Activated CD8-positive, alpha-beta T cell treated with anti-CD3 and anti-CD28 coated beads, Interleukin-2, amount 10 ng/mL, durations not matched to agents 7 days and 5 days (primary cell): ENCODE measurements around the gene UNC13A. TPM values are rescaled to one million over a fixed set of nuclear protein-coding genes. Genes with fewer than 3 reads are reported as not detected.
"Not testable (repeated sequence)": the region's sequence is repeated elsewhere in the genome, so short reads cannot be mapped to it uniquely, and the experiment has no call there.

Source experiments
- ATAC-seq: fragments of 150-1000 bp; cut with Tn5 transposase; one replicate; pipeline ENCODE4 v1.10.0; 2021; ENCODE audit warnings: moderate library complexity
- CTCF ChIA-PET: fragments of 350-600 bp; sonication (Branson Sonifier 250); formaldehyde crosslinking; loops from one replicate; lab custom pipeline; 2021; ENCODE audit warnings: antibody characterized with exemption; lab: Charles Lee
- POLR2A ChIA-PET: fragments of 350-600 bp; sonication (Branson Sonifier 250); formaldehyde crosslinking; loops from one replicate; lab custom pipeline; 2021; ENCODE audit warnings: antibody characterized with exemption; lab: Charles Lee
- DNase-seq: peaks from one replicate; pipeline ENCODE4 v3.0.0-alpha.2; 2020
- H3K27ac Mint-ChIP-seq: one replicate; pipeline ENCODE4 v1.8.0; 2021; ENCODE audit warnings: mild to moderate bottlenecking, mixed read lengths
- H3K27me3 Mint-ChIP-seq: one replicate; pipeline ENCODE4 v1.8.0; 2021; ENCODE audit warnings: low read depth, mixed read lengths
- H3K36me3 Mint-ChIP-seq: one replicate; pipeline ENCODE4 v1.8.0; 2021; ENCODE audit warnings: low read depth, mixed read lengths
- H3K4me1 Mint-ChIP-seq: one replicate; pipeline ENCODE4 v1.8.0; 2021; ENCODE audit warnings: low read depth, mixed read lengths
- H3K4me3 Mint-ChIP-seq: one replicate; pipeline ENCODE4 v1.8.0; 2021; ENCODE audit warnings: mild to moderate bottlenecking, mixed read lengths
- H3K9me3 Mint-ChIP-seq: one replicate; pipeline ENCODE4 v1.8.0; 2022; ENCODE audit warnings: mixed read lengths; ENCODE audit not compliant: insufficient read depth
- total RNA-seq, 2 experiments: library from RNA; stranded (reverse); gene quantifications; one replicate each; pipeline ENCODE4 v1.2.3, GENCODE V29; 2021

Gene UNC13A
- total RNA-seq, 2 experiments from 2014 or later, result 0.03 TPM

DNA sequence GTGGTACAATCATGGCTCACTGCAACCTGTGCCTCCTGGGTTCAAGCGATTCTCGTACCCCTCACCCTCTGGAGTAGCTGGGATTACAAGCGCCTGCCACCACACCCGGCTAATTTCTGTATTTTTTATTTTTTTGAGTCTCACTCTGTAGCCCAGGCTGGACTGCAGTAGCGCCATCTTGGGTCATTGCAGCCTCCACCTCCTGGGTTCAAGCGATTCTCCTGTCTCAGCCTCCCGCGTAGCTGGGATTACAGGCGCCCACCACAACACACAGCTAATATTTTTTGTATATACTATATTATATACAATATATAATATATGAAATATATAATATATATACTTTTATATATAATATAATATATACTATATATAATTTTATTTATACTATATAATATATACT, 80.2 kb downstream of the UNC13A start:
- H3K4me1 Mint-ChIP-seq, result peaks cover 7% of the 10 kb centered on the region
- H3K27ac Mint-ChIP-seq, result no peak overlapping the region
- POLR2A ChIA-PET, result no interaction called here
- peaks cover 18% of the 10 kb centered on the region for H3K27me3 Mint-ChIP-seq
- CTCF ChIA-PET, result interaction anchor here (3.7 kb wide), 1 partner anchor 14 kb away, joined by 23 read pairs; no protein-coding TSS in a partner anchor
- no peaks in the 10 kb centered on the region for H3K9me3 Mint-ChIP-seq
- no peak for ATAC-seq
- no peaks in the 10 kb centered on the region for H3K36me3 Mint-ChIP-seq
- no peak overlapping the region for H3K4me3 Mint-ChIP-seq
- DNase-seq, result no peak

DNA sequence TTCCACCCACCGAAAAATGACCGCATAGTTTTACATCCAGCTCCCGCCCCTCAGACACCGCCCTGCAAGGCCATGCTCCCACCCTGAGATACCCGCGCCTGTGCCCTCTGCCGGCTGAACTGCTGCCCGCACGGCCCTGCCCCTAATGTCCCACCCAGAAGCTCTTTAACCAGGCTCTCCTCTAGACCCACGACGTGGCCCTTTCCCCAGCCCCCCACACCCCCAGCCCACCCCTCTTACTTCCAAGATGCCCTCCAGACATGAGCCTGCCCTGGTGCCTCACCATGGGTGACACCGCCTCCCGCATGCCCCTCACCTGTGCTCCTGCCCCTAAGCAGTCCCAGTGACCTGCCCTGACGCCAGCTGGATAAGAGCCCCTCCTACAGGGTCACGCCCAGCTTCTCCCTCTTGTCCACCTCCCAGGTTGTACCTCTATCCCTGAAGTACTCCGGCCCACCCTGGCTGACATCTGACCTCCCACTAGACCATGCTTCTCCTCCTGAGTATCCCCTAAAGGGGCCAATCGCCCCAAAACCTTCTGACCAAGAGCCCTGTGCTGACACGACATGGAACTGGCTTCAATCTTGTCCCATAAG, 81.5 kb downstream of the UNC13A start:
- Mint-ChIP-seq H3K36me3 (no peaks in the 10 kb centered on the region), H3K4me1 (peaks cover 7% of the 10 kb centered on the region), H3K27ac (peak overlapping the region; percentile 51), H3K27me3 (peaks cover 26% of the 10 kb centered on the region), H3K9me3 (no peaks in the 10 kb centered on the region), H3K4me3 (peak overlapping the region; percentile 58)
- ATAC-seq, result peak; percentile 47
- ChIA-PET POLR2A (interaction anchor here (0.8 to 1.4 kb wide), 4 partner anchors 10 to 326 kb away, joined by 3 to 5 read pairs (median 4); partner anchors contain the start of genes CCDC124, JAK3 and MAP1S), CTCF (interaction anchor here (0.6 to 3.7 kb wide), 12 partner anchors 12 to 253 kb away, joined by 3 to 23 read pairs (median 4); partner anchors contain the start of gene RPL18A)
- no peak for DNase-seq

DNA sequence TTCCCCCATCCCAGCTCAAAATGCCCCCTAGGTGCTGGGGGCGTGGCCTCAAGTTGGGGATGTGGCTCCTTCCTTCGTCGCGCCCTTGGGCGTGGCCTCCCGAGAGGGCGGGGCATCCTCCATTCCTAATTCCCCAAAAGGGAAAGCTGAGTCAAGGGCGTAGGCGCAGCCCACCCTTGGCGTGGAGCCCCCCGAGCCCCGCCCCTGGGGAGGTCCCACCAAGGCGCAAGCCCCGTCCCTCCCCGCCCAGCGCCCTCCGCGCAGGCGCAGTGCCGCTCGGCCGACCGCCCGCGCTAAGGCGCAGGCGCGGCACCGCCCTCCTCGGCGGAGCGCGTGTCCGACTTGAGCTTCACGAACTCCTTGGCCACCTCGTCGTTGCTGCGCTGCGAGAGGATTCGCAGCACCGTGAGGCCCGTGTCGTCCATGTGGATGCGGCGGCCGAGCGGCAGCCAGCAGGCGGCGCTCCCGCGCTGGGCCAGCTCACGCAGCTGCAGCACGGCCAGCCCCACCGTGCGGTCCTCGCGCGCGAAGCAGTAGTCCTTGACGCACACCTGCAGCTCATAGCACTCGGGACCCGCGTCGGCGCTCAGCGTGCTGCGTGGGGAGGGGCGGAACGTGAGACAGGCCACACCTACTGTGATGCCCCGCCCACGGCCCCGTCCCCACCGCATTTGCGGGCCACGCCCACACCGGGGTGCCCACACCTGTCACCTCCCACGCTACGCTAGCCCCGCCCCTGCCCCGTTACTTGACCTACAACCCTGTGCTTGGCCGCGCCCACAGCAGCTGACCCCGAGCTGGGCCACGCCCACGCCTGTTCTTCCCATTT, 82.2 kb downstream of the UNC13A start:
- Mint-ChIP-seq H3K4me1 (peaks cover 7% of the 10 kb centered on the region), H3K4me3 (peak overlapping the region; percentile 58), H3K36me3 (no peaks in the 10 kb centered on the region), H3K27ac (peak overlapping the region; percentile 51), H3K27me3 (peaks cover 32% of the 10 kb centered on the region), H3K9me3 (no peaks in the 10 kb centered on the region)
- CTCF ChIA-PET, result interaction anchor here (0.6 to 3.7 kb wide), 16 partner anchors 11 to 274 kb away, joined by 3 to 23 read pairs (median 4); partner anchors contain the start of genes FCHO1 and RPL18A
- ATAC-seq (peak; percentile 87), DNase-seq (peak; percentile 80)
- POLR2A ChIA-PET, result interaction anchor here (0.5 to 1.4 kb wide), 6 partner anchors 11 to 1768 kb away, joined by 3 to 7 read pairs (median 4); partner anchors contain the start of genes CCDC124, JAK3 and MAP1S

DNA sequence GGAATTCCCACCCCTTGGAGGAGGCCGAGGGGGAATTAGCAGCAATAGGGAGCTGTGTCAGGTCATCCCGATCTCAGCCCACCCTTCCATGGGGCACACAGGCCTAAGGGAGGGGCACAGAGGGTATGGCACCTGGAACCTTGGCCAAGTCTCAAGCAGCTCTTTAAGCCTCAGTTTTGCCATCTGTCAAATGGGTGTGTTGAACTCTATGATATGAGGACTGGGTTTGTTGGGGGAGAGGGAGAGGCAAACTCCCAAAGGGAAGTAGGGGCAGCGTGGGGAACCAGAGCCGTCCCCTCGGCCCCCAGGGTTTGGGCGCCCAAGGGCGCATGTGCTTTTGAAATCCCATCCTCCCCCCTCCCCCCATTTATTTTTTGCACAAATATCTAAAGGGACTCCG, 83.0 kb downstream of the UNC13A start:
- Mint-ChIP-seq H3K4me1 (peaks cover 7% of the 10 kb centered on the region), H3K9me3 (no peaks in the 10 kb centered on the region), H3K27ac (no peak overlapping the region), H3K4me3 (peak overlapping the region; percentile 16), H3K27me3 (peaks cover 33% of the 10 kb centered on the region), H3K36me3 (no peaks in the 10 kb centered on the region)
- POLR2A ChIA-PET, result interaction anchor here (1.3 kb wide), 1 partner anchor 11 kb away, joined by 3 read pairs; no protein-coding TSS in a partner anchor
- CTCF ChIA-PET, result interaction anchor here (0.7 to 3.7 kb wide), 6 partner anchors 17 to 275 kb away, joined by 3 to 23 read pairs (median 4); partner anchors contain the start of genes FCHO1 and RPL18A
- DNase-seq (no peak), ATAC-seq (no peak)

DNA sequence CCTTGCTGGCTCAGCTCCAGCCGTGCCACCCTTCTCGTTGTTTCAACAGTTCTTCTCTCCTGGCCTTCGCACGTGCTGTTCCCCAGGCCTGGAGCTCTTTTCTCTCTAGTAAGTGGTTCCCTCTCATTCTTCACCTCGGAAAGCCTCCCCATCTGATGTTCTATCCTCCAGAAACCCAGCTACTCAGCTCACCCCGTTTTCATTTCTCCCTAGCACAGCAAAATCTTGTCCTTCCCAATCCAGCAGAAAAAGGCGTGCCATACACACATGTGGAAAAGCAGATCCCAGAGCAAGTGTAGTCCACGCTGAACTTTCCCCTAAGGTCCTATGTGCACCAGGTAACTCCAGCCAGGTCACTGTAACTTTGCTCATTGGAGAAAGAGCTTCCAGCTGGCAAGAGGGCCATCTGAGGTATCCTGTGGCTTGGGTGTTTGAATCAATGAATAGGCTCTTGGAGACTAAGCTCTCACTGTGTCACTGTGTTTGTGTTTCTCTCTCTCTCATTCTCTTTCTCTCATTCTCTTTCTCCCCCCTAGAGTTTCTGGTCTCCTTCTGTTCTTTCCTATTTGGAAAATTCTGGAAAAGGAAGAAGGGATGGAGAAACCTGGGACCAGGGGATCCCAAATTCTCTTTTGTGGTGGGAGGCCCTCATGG, 83.7 kb downstream of the UNC13A start:
- Mint-ChIP-seq H3K27me3 (peaks cover 33% of the 10 kb centered on the region), H3K4me1 (peaks cover 7% of the 10 kb centered on the region)

DNA sequence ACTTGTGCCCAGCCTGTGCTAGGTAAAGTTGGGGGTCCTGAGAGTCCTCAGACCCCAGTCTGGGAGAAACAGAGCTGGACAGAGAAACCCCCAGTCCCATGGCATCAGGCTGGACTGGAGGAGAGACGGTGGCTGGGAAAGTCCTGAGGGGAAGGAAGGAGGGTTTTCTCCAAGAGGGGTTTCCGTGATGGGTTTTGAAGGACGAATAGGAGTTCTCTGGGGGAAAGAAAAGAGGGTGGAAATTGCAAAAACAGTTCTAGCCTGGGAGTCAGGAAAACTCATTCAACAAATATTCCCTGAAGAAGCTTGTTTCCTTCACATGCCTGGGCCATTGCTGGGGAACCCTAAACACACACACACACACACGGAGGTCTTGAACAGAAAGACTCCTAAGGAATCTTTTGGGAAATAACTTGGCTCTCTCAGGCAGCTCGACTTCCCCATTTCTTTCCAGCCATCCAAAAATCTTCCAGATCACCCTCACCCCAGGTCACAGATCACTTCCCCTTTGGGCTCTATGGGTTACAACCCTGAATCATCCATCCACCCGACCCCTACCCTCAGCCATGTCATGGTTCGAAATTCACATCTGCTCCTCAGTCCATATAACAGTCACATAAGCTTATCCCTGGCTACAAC, 85.2 kb downstream of the UNC13A start:
- Mint-ChIP-seq H3K9me3 (no peaks in the 10 kb centered on the region), H3K36me3 (no peaks in the 10 kb centered on the region), H3K27ac (no peak overlapping the region), H3K4me3 (no peak overlapping the region), H3K4me1 (peaks cover 7% of the 10 kb centered on the region), H3K27me3 (peaks cover 33% of the 10 kb centered on the region)
- DNase-seq (no peak), ATAC-seq (no peak)
- ChIA-PET POLR2A (interaction anchor here (0.6 kb wide), 1 partner anchor 92 kb away, joined by 5 read pairs; no protein-coding TSS in a partner anchor), CTCF (interaction anchor here (0.8 to 1.0 kb wide), 2 partner anchors 32 to 107 kb away, joined by 3 read pairs; no protein-coding TSS in a partner anchor)

More for the DNA sequence above, 83.7 kb downstream of the UNC13A start:
- no peak overlapping the region for H3K4me3 Mint-ChIP-seq
- ChIA-PET POLR2A (no interaction called here), CTCF (interaction anchor here (0.7 to 3.7 kb wide), 7 partner anchors 17 to 255 kb away, joined by 3 to 23 read pairs (median 3); partner anchors contain the start of genes FCHO1 and RPL18A)
- no peak overlapping the region for H3K27ac Mint-ChIP-seq
- H3K9me3 Mint-ChIP-seq, result no peaks in the 10 kb centered on the region
- ATAC-seq, result no peak
- no peak for DNase-seq
- H3K36me3 Mint-ChIP-seq, result no peaks in the 10 kb centered on the region

DNA sequence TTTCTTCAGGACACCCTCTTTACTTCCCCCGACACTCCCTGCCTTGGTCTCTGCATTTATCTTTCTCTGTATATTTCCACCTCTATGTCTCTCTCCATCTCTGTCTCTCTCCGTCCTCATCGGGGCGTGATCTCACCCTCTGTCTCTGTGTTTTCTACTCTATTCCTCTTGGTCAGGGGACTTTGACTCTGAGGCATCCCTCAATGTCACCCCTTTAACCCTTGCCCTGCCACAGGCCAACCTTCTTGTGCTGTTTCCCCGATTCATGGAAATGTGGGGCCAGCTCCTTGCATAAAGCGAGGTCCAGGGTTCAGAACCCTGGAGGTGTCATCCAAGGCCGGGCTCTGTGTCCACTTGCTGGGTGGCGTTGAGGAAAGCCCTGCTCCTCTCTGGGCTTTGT, 85.9 kb downstream of the UNC13A start:
- ChIA-PET POLR2A (no interaction called here), CTCF (no interaction called here)
- no peaks in the 10 kb centered on the region for H3K9me3 Mint-ChIP-seq
- H3K4me3 Mint-ChIP-seq, result no peak overlapping the region
- H3K27ac Mint-ChIP-seq, result no peak overlapping the region
- ATAC-seq (no peak), DNase-seq (no peak)
- H3K4me1 Mint-ChIP-seq, result peaks cover 7% of the 10 kb centered on the region
- no peaks in the 10 kb centered on the region for H3K36me3 Mint-ChIP-seq
- H3K27me3 Mint-ChIP-seq, result peaks cover 33% of the 10 kb centered on the region

DNA sequence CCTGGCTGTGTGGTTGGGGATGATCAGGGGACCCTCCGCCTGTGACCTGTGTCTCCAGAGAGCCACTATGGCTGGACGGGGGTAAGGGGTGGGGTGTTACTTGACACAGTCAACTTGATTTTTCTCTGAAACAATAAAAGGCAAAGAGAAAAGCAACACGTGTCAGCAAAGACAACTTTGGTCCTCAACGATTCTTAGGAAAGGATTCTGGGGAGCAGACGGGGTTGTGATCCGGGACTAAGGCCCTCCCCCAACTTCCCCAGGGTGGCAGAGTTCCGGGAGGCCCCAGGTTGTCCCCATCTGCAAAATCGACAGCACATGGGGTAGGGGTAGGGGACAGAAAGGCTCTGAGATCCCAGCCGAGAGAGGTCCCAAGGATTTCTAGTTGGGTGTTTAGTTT, 86.5 kb downstream of the UNC13A start:
- H3K4me3 Mint-ChIP-seq, result no peak overlapping the region
- H3K27ac Mint-ChIP-seq, result no peak overlapping the region
- DNase-seq, result no peak
- ChIA-PET POLR2A (no interaction called here), CTCF (no interaction called here)
- no peak for ATAC-seq
- peaks cover 4% of the 10 kb centered on the region for H3K4me1 Mint-ChIP-seq
- H3K36me3 Mint-ChIP-seq, result no peaks in the 10 kb centered on the region
- no peaks in the 10 kb centered on the region for H3K9me3 Mint-ChIP-seq
- H3K27me3 Mint-ChIP-seq, result peaks cover 33% of the 10 kb centered on the region

DNA sequence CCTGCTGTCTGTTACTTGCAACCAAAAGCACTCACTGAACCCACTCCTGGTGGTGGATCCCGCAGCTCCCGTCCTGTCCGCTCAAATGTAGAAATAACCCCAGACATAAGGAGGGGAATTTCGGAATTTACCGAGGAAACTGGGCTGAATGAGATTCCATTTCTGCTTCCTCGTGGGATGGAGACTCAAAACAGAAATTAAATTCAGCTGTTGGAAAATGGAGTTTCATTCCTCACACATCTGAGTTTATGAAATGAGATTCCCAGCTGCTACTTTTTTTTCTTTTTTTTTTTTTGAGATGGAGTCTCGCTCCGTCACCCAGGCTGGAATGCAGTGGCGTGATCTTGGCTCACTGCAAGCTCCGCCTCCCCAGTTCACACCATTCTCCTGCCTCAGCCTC, 88.4 kb downstream of the UNC13A start:
- no peaks in the 10 kb centered on the region for H3K4me1 Mint-ChIP-seq
- no peak overlapping the region for H3K4me3 Mint-ChIP-seq
- H3K27me3 Mint-ChIP-seq, result peaks cover 33% of the 10 kb centered on the region
- H3K9me3 Mint-ChIP-seq, result no peaks in the 10 kb centered on the region
- no peaks in the 10 kb centered on the region for H3K36me3 Mint-ChIP-seq
- POLR2A ChIA-PET, result no interaction called here
- no peak overlapping the region for H3K27ac Mint-ChIP-seq
- ATAC-seq (no peak), DNase-seq (no peak)
- CTCF ChIA-PET, result interaction anchor here (1.8 kb wide), 1 partner anchor 11 kb away, joined by 6 read pairs; no protein-coding TSS in a partner anchor

DNA sequence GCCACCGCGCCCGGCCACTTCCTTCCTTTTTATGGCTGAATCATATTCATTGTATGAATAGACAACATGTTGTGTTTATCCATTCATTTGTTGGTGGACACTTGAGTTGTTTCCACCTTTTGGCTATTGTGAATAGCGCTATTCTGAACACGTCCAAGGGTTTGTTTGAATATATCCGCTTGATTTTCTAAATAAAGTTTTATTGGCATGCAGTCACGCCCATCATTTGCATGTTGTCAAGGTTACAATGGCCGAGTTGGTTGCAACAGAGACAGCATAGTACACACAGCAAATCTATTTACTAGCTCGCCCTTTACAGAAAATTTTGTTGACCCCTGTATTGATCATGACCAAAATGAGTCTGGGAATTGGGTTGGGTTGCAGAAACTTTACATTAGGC, 89.2 kb downstream of the UNC13A start:
- no peaks in the 10 kb centered on the region for H3K36me3 Mint-ChIP-seq
- no peaks in the 10 kb centered on the region for H3K4me1 Mint-ChIP-seq
- CTCF ChIA-PET, result interaction anchor here (1.8 kb wide), 1 partner anchor 11 kb away, joined by 6 read pairs; no protein-coding TSS in a partner anchor
- DNase-seq (no peak), ATAC-seq (no peak)
- no peak overlapping the region for H3K4me3 Mint-ChIP-seq
- no peaks in the 10 kb centered on the region for H3K9me3 Mint-ChIP-seq
- peaks cover 25% of the 10 kb centered on the region for H3K27me3 Mint-ChIP-seq
- H3K27ac Mint-ChIP-seq, result no peak overlapping the region
- POLR2A ChIA-PET, result no interaction called here

DNA sequence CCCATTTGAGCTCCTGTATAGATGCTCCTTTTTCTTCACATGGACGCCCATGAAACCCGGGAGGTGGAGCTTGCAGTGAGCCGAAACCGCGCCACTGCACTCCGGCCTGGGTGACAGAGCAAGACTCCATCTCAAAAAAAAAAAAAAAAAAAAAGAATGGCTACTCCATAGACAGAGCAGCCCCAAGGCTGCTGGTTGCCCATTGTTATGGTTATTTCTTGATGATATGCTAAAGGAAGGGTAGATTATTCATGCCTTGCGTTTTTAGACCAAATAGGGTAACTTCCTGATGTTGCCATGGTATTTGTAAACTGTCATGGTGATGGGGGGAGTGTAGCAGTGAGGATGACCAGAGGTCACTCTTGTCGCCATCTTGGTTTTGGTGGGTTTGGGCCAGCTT, 90.1 kb downstream of the UNC13A start:
- H3K27me3 Mint-ChIP-seq, result peaks cover 22% of the 10 kb centered on the region
- POLR2A ChIA-PET, ATAC-seq, DNase-seq, H3K9me3 Mint-ChIP-seq, H3K27ac Mint-ChIP-seq, H3K36me3 Mint-ChIP-seq, H3K4me1 Mint-ChIP-seq, CTCF ChIA-PET, H3K4me3 Mint-ChIP-seq: not testable (repeated sequence)
